Stimulated activated CD4-positive, alpha-beta T cell treated with anti-CD3 and anti-CD28 coated beads, Interleukin-1b, Interleukin-23, amount 100 ng/mL, for 1 hour (primary cell): Measurements from ENCODE around the gene PRPSAP1.

Experiments used
- DNase-seq, 2 donors: peaks; one replicate each; pipeline ENCODE4 v3.0.0-alpha.2; 2020; ENCODE audit warnings: low read depth in 2 of 2

The PRPSAP1 gene

DNA sequence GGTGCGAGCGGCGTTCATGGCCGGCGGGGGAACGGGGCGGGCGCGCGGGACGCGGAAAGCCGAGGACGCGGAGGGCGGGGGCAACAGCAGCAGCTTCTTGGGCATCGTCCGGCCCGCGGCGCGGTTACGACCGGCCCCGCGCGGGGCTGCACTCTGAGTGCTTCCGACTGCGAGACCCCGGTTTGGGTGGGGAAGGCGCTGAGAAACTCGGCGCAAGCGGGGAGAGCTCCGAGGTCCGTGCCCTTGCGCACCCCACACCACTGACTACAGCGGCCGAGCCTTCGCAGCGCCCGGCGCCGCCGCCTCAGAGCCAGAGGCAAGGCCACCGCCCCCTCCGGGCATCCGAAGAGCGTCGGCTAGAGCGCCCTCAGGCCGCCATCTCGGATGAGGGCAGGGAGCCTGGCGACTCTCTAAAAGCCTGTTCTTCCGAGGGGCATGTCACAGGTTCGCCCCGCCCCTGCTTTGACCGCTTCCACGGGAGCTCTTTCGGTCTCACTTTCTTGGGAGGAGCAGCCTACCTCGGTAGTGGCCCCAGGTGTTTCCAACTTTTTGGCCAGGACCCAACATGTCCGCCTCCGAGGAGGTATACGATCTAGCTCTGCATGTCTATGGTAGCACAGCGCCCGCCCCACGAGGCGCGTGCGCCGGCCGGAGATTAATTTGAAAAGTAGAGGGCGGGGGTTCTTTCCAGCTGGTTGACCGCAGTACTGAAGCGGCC lies at the start of gene PRPSAP1:
TSS of gene PRPSAP1 (minus strand) at position 318 of the 718 bp plus-strand sequence. CDS start at position 105, 213 bp downstream.
- DNase-seq: peak; percentile 39 to 44

- DNase-seq: no peak
These were observed 49.0 kb upstream of the PRPSAP1 start for GRCh38 chr17:76402711-76403110.

GRCh38 chr17:76399175-76400172 lies 45.8 kb upstream of the PRPSAP1 start:
- DNase-seq: no peak

- no peak for DNase-seq
These were observed 44.9 kb upstream of the PRPSAP1 start for GRCh38 chr17:76398523-76399174.

- peak; percentile 72 to 82 for DNase-seq
These were observed 44.2 kb upstream of the PRPSAP1 start for GRCh38 chr17:76397687-76398522.

- no peak for DNase-seq
These were observed 43.5 kb upstream of the PRPSAP1 start for GRCh38 chr17:76397184-76397583.

- DNase-seq: no peak
These were observed 42.3 kb upstream of the PRPSAP1 start for GRCh38 chr17:76395980-76396379.

DNA sequence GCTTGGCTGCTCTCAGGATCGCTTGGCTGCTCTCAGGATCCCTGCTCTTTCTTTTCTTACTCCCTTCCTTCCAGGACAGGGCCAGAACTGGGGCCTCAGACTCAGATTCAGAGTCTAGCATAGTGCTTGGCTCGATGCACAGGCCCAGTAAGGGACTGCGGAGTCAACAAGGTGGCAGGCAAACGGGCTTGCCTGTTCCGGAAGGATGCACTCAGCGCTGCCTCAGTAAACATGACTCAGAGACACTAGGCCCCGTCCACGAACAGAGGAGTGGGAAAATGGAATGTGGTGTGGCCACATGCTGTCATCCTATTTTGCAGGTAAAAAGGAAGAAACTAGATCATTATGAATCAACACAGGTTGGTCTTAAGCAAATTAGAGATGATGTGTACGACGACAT lies 40.5 kb upstream of the PRPSAP1 start:
- no peak for DNase-seq

GRCh38 chr17:76391200-76391715 lies 37.5 kb upstream of the PRPSAP1 start:
- DNase-seq: no peak

DNA sequence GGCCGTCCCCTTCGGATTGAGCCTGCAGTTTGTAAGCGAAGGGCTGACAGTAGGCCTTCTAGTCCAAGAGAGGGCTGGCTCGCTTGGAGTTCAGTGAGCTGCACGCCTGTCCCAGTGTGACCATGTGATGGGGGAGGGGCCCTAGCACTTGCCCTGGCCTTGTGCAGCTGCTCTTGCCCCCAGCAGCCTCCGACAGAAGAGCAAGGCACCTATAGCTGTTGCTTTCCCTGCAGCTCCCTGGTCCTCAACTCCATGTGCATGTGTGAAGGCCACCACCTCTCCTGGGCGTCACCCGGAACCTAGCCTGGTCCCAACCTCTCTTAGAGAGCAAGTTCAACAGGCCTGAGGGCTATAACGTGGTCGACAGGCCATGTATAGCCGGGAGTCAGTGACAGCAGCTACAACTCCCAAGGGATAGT lies 36.3 kb upstream of the PRPSAP1 start:
- no peak for DNase-seq

- DNase-seq: no peak
These were observed 35.5 kb upstream of the PRPSAP1 start for GRCh38 chr17:76388966-76389888.

GRCh38 chr17:76386966-76387765 lies 33.5 kb upstream of the PRPSAP1 start:
- no peak for DNase-seq

DNA sequence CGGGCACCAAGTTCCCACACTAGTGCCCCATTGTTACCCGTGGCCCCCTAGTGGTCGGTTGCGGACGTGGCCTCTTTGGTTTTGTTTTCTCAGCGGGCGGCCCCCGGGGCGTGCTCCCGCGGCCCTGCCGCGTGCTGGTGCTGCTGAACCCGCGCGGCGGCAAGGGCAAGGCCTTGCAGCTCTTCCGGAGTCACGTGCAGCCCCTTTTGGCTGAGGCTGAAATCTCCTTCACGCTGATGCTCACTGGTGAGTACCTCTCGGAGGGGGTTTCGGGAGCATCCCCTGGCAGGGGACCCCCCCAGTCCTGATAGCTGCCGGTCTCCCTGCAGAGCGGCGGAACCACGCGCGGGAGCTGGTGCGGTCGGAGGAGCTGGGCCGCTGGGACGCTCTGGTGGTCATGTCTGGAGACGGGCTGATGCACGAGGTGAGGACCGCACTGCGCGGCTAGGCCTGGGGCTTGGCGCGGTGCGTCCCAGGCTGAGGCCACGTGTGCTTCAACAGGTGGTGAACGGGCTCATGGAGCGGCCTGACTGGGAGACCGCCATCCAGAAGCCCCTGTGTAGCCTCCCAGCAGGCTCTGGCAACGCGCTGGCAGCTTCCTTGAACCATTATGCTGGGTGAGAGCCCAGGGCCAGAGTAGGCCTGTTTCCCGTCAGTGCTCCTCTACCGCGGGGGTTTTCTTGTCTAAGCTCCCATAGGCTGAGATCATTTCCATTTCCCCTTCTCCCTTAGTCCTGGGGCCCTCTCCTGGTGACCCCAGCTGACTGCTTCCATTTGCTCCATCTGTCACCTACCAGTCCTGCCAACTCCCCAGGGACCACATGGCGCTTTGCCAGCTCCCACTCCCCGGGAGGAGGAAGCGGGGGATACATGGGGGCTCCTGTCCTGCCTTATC lies 32.4 kb upstream of the PRPSAP1 start:
- peak; percentile 63 to 78 for DNase-seq

GRCh38 chr17:76384987-76385891 lies 31.5 kb upstream of the PRPSAP1 start:
- peak in 1 of 2 donors; percentile 20 for DNase-seq

DNA sequence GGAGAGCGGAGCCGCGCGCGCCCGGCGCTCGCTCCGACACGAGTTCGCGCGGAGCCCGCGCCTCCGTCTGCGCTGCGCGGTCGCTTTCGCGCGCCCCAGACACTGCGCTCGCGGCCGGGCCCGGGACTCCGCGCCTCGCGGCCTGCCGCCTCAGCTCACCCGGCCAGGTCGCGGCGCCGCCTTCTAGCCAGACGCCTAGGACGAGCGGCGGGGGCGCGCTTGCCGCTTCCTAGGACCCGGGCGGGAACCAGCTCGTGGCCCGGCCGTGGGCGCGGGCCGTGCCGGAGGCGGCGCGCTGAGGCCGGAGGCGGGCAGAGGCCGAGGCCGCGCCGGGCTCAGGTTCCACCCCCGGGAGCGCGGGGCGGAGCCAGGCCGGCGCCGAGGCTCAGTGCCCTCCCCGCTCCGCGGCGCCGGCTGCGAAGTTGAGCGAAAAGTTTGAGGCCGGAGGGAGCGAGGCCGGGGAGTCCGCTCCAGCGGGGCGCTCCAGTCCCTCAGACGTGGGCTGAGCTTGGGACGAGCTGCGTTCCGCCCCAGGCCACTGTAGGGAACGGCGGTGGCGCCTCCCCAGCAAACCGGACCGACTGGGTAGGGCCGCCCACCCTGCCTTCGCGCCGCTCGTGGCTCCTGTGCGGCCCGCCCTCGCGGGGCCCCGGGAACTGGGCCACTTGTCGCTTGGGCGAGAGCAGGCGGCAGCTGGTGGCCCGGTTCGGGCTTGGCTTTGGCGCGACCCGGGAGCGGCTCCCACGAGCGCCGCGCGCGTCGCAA lies 30.7 kb upstream of the PRPSAP1 start, which contains the start of gene SPHK1:
TSS of gene SPHK1 (plus strand) at position 388 of the 765 bp plus-strand sequence. CDS start 1,036 bp downstream, outside the sequence.
- peak; percentile 10 to 38 for DNase-seq
